Dedifferentiated amniotic fluid mesenchymal stem cell (primary cell): ENCODE results near the gene STEAP1B.

ENCODE experiments used
- DNase-seq: peaks from one replicate; pipeline ENCODE4 v3.0.0-alpha.2; 2016; ENCODE audit errors: extremely low spot score

The STEAP1B gene

DNA sequence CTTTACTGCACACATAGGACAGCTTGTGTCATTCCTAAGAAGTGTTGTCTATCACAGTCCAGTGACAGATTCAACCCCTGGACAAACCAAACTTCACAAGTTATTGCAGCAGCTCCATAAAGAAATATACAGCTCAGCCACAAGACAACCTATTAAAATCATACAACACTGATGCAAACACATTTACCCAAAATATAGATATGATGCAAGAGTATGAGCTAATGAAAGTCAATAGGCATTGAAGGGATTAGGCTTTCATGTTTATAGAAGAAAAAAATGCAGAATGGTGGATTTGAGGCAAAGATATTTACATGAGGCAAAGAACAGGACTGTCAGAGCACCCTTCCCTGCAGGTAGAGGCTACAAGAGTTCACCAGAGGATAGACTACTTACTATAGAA, 128.1 kb downstream of the STEAP1B start:
- no peak for DNase-seq
